GM13976 (cell line): ENCODE measurements around the gene LMCD1.

Experiments used
- DNase-seq: peaks from one replicate; pipeline ENCODE4 v3.0.0; 2012; ENCODE audit warnings: low spot score
- CTCF ChIP-seq: IDR thresholded peaks from 2 replicates; pipeline ENCODE4 v1.5.1; 2012; ENCODE audit warnings: borderline replicate concordance, mild to moderate bottlenecking; ENCODE audit not compliant: insufficient read depth; ENCODE audit errors: extremely low read depth, missing control alignments, control extremely low read depth
- in situ Hi-C: fragments of 300-500 bp; cut with MboI; formaldehyde crosslinking; loops from one replicate; pipeline ENCODE4 v1.12.0; 2022; ENCODE audit warnings: low sequenced_read_pairs, mixed read lengths, inconsistent platforms; ENCODE audit not compliant: unreplicated experiment

Gene LMCD1

GRCh38 chr3:8541486-8541885 is 39.9 kb downstream of the LMCD1 start:
- DNase-seq, result no peak

GRCh38 chr3:8542190-8543135 is 40.8 kb downstream of the LMCD1 start:
- in situ Hi-C loops, result no loop called here
- TF ChIP-seq CTCF, result no peak
- DNase-seq, result no peak

More at GRCh38 chr3:8541486-8541885, 39.9 kb downstream of the LMCD1 start:
- TF ChIP-seq CTCF, result no peak
- in situ Hi-C loops, result no loop called here

GRCh38 chr3:8546609-8547008 is 45.0 kb downstream of the LMCD1 start:
- DNase-seq, result no peak
- TF ChIP-seq CTCF, result no peak
- in situ Hi-C loops, result no loop called here

GRCh38 chr3:8548502-8549275 is 47.1 kb downstream of the LMCD1 start:
- in situ Hi-C loops, result no loop called here
- no peak for DNase-seq
- no peak for TF ChIP-seq CTCF

- in situ Hi-C loops, result no loop called here
- TF ChIP-seq CTCF, result no peak
- no peak for DNase-seq
These were observed 47.7 kb downstream of the LMCD1 start for GRCh38 chr3:8549354-8549753.

GRCh38 chr3:8550611-8551010 is 49.0 kb downstream of the LMCD1 start:
- DNase-seq, result no peak
- no peak for TF ChIP-seq CTCF
- in situ Hi-C loops, result no loop called here
